Hindlimb muscle (tissue), 1 donor: ENCODE data around the gene ITPKB. TPM values are rescaled to one million over a fixed set of nuclear protein-coding genes. Genes with fewer than 3 reads are reported as not detected.
"Not testable (repeated sequence)": the region's sequence is repeated elsewhere in the genome, so short reads cannot be mapped to it uniquely, and the experiment has no call there.

Experiments
- DNase-seq: peaks from one replicate; pipeline ENCODE4 v3.0.0-alpha.2; 2013
- polyA plus RNA-seq: library from polyadenylated mRNA; unstranded; fragments of 120-200 nt; gene quantifications from one replicate; pipeline ENCODE4 v1.2.1, GENCODE V29; 2013; ENCODE audit not compliant: insufficient read length

Gene ITPKB
- polyA plus RNA-seq, 1 donor, result 25.1 TPM

- no peak for DNase-seq
Observed at GRCh38 chr1:226649244-226649643, 89.8 kb downstream of the ITPKB start.

- DNase-seq, result no peak
Observed at GRCh38 chr1:226648421-226648820, 90.7 kb downstream of the ITPKB start.

- DNase-seq, result no peak
Observed at GRCh38 chr1:226647719-226648118, 91.4 kb downstream of the ITPKB start.

GRCh38 chr1:226646870-226647449 lies 92.1 kb downstream of the ITPKB start:
- no peak for DNase-seq

GRCh38 chr1:226646026-226646869 lies 92.8 kb downstream of the ITPKB start:
- no peak for DNase-seq

GRCh38 chr1:226645279-226645976 lies 93.7 kb downstream of the ITPKB start:
- DNase-seq, result no peak

- DNase-seq, result no peak
Observed at GRCh38 chr1:226644541-226645176, 94.4 kb downstream of the ITPKB start.

- no peak for DNase-seq
Observed at GRCh38 chr1:226643611-226644540, 95.2 kb downstream of the ITPKB start.

- no peak for DNase-seq
Observed at GRCh38 chr1:226643177-226643576, 95.9 kb downstream of the ITPKB start.

GRCh38 chr1:226642421-226642820 lies 96.7 kb downstream of the ITPKB start:
- DNase-seq, result no peak

GRCh38 chr1:226641671-226642231 lies 97.3 kb downstream of the ITPKB start:
- no peak for DNase-seq

GRCh38 chr1:226640321-226641136 lies 98.6 kb downstream of the ITPKB start:
- DNase-seq, result no peak

GRCh38 chr1:226639631-226640061 lies 99.4 kb downstream of the ITPKB start:
- DNase-seq, result no peak

- DNase-seq, result not testable (repeated sequence)
Observed at GRCh38 chr1:226639206-226639605, 99.9 kb downstream of the ITPKB start.

GRCh38 chr1:226638608-226639007 lies 100.5 kb downstream of the ITPKB start:
- no peak for DNase-seq

GRCh38 chr1:226638001-226638601 lies 101.0 kb downstream of the ITPKB start:
- DNase-seq, result peak; percentile 59

- peak; percentile 53 for DNase-seq
Observed at GRCh38 chr1:226637147-226637935, 101.7 kb downstream of the ITPKB start.

GRCh38 chr1:226636847-226637096 lies 102.3 kb downstream of the ITPKB start:
- no peak for DNase-seq

- no peak for DNase-seq
Observed at GRCh38 chr1:226635456-226635941, 103.6 kb downstream of the ITPKB start.
